IMR-90 (cell line): ENCODE results near the gene VPS41. TPM values are rescaled to one million over a fixed set of nuclear protein-coding genes. Genes with fewer than 3 reads are reported as not detected.

Source experiments
- ATAC-seq: fragments of 200-7000 bp; cut with Tn5 transposase; 2 replicates; pipeline ENCODE4 v1.9.1; 2020; ENCODE audit warnings: low read depth, mild to moderate bottlenecking, moderate library complexity
- BruUV-seq: library from RNA; stranded (reverse); fragments of 400-500 nt; replicated peaks from 2 replicates; lab custom pipeline; 2021; lab: Mats Ljungman, UMichigan
- CTCF ChIA-PET: fragments of 300-600 bp; formaldehyde crosslinking; extraction: SDS; loops from one replicate; lab custom pipeline; 2021; ENCODE audit warnings: antibody characterized with exemption; lab: Yijun Ruan, JAX
- POLR2A ChIA-PET: fragments of 300-600 bp; sonication (Branson Sonifier 250); formaldehyde crosslinking; loops from one replicate; lab custom pipeline; 2022; ENCODE audit warnings: antibody characterized with exemption; ENCODE audit not compliant: unreplicated experiment; lab: Charles Lee
- DNase-seq: peaks from one replicate; pipeline ENCODE4 v3.0.0; 2013
- H2AFZ ChIP-seq: replicated peaks from 2 replicates; pipeline ENCODE3; 2013; ENCODE audit warnings: low read length, mild to moderate bottlenecking; ENCODE audit not compliant: poor library complexity
- H2AK5ac ChIP-seq: 2 replicates; pipeline ENCODE4 v1.6.1; 2013; ENCODE audit warnings: low read depth, low read length, inconsistent platforms
- H2AK9ac ChIP-seq: replicated peaks from 2 replicates; pipeline ENCODE3; 2013; ENCODE audit warnings: mild to moderate bottlenecking, low read depth, low read length, moderate library complexity; ENCODE audit not compliant: poor library complexity
- H2BK120ac ChIP-seq: 2 replicates; pipeline ENCODE4 v1.6.1; 2013; ENCODE audit warnings: low read depth, low read length, inconsistent platforms
- H2BK15ac ChIP-seq: 3 replicates; pipeline ENCODE4 v1.6.1; 2013; ENCODE audit warnings: low read depth, low read length, inconsistent platforms
- H2BK20ac ChIP-seq: 2 replicates; pipeline ENCODE4 v1.6.1; 2013; ENCODE audit warnings: low read depth, mild to moderate bottlenecking, inconsistent platforms, low read length, moderate library complexity
- H2BK5ac ChIP-seq: 2 replicates; pipeline ENCODE4 v1.6.1; 2013; ENCODE audit warnings: mild to moderate bottlenecking, low read depth, low read length, inconsistent platforms; ENCODE audit not compliant: poor library complexity, severe bottlenecking
- H3K14ac ChIP-seq: replicated peaks from 2 replicates; pipeline ENCODE4 v1.6.1; 2013; ENCODE audit warnings: low read depth, low read length, inconsistent platforms
- H3K18ac ChIP-seq: 2 replicates; pipeline ENCODE4 v1.6.1; 2013; ENCODE audit warnings: low read depth, low read length, control low read depth
- H3K23ac ChIP-seq: 2 replicates; pipeline ENCODE4 v1.6.1; 2013; ENCODE audit warnings: low read depth, low read length, inconsistent platforms
- H3K27ac ChIP-seq: 2 replicates; pipeline ENCODE4 v1.5.1; 2013; ENCODE audit warnings: mild to moderate bottlenecking, control low read depth, low read length; ENCODE audit not compliant: insufficient read depth
- H3K27me3 ChIP-seq: 2 replicates; pipeline ENCODE4 v1.6.1; 2013; ENCODE audit warnings: low read length; ENCODE audit not compliant: control insufficient read depth, insufficient read depth
- H3K36me3 ChIP-seq: 2 replicates; pipeline ENCODE4 v1.6.1; 2013; ENCODE audit warnings: low read length, mixed read lengths; ENCODE audit not compliant: control insufficient read depth, insufficient read depth
- H3K4ac ChIP-seq: 2 replicates; pipeline ENCODE4 v1.6.1; 2013; ENCODE audit warnings: low read depth, low read length, inconsistent platforms
- H3K4me1 ChIP-seq: 2 replicates; pipeline ENCODE4 v1.6.1; 2013; ENCODE audit warnings: low read length, mixed read lengths; ENCODE audit not compliant: control insufficient read depth, insufficient read depth
- H3K4me2 ChIP-seq: 2 replicates; pipeline ENCODE4 v1.6.1; 2013; ENCODE audit warnings: low read depth, mild to moderate bottlenecking, control low read depth, low read length, moderate library complexity
- H3K4me3 ChIP-seq: 2 replicates; pipeline ENCODE4 v1.5.1; 2013; ENCODE audit warnings: low read depth, mild to moderate bottlenecking, control low read depth, low read length, moderate library complexity; ENCODE audit not compliant: insufficient read depth
- H3K56ac ChIP-seq: 2 replicates; pipeline ENCODE4 v1.6.1; 2013; ENCODE audit warnings: low read length, inconsistent platforms; ENCODE audit not compliant: insufficient read depth; ENCODE audit errors: extremely low read depth
- H3K79me1 ChIP-seq, 2 experiments: 2 replicates each; pipeline ENCODE4 v1.6.1; 2013; ENCODE audit warnings: low read length in 2 of 2, inconsistent platforms in 1 of 2, low read depth in 1 of 2
- H3K9ac ChIP-seq: 2 replicates; pipeline ENCODE4 v1.6.1; 2013; ENCODE audit warnings: low read depth, low read length, control low read depth
- H3K9me1 ChIP-seq: 2 replicates; pipeline ENCODE4 v1.6.1; 2013; ENCODE audit warnings: low read length, inconsistent platforms; ENCODE audit not compliant: insufficient read depth
- H3K9me3 ChIP-seq: 2 replicates; pipeline ENCODE4 v1.6.1; 2013; ENCODE audit warnings: low read length; ENCODE audit not compliant: control insufficient read depth, insufficient read depth
- H4K20me1 ChIP-seq: 2 replicates; pipeline ENCODE4 v1.6.1; 2013; ENCODE audit warnings: low read length, inconsistent platforms; ENCODE audit not compliant: insufficient read depth
- H4K5ac ChIP-seq: 2 replicates; pipeline ENCODE4 v1.6.1; 2013; ENCODE audit warnings: mild to moderate bottlenecking, low read depth, low read length, control low read depth
- H4K8ac ChIP-seq, 2 experiments: 2 replicates each; pipeline ENCODE4 v1.6.1; 2013; ENCODE audit warnings: low read depth in 2 of 2, low read length in 2 of 2, control low read depth in 1 of 2, inconsistent platforms in 1 of 2
- H4K91ac ChIP-seq: 2 replicates; pipeline ENCODE4 v1.6.1; 2013; ENCODE audit warnings: low read depth, low read length, inconsistent platforms; ENCODE audit not compliant: insufficient read depth
- BHLHE40 ChIP-seq: fragments of 150-350 bp; IDR thresholded peaks from 2 replicates; pipeline ENCODE4 v1.6.1; 2016; ENCODE audit warnings: mild to moderate bottlenecking, low read depth, low read length
- CEBPB ChIP-seq: IDR thresholded peaks from 2 replicates; pipeline ENCODE4 v1.6.1; 2012; ENCODE audit warnings: low read depth, low read length, improper control_type of control experiment
- CHD1 ChIP-seq: IDR thresholded peaks from 2 replicates; pipeline ENCODE4 v1.6.1; 2012; ENCODE audit warnings: low read depth, low read length, improper control_type of control experiment
- FOS ChIP-seq: fragments of 150-350 bp; IDR thresholded peaks from 2 replicates; pipeline ENCODE4 v1.6.1; 2016; ENCODE audit warnings: low read depth, low read length
- MAFK ChIP-seq: IDR thresholded peaks from 2 replicates; pipeline ENCODE4 v1.6.1; 2012; ENCODE audit warnings: low read depth, low read length, improper control_type of control experiment
- MAZ ChIP-seq: IDR thresholded peaks from 2 replicates; pipeline ENCODE4 v1.6.1; 2012; ENCODE audit warnings: low read depth, mild to moderate bottlenecking, low read length, improper control_type of control experiment, moderate library complexity, borderline replicate concordance
- MXI1 ChIP-seq: IDR thresholded peaks from 2 replicates; pipeline ENCODE4 v1.6.1; 2012; ENCODE audit warnings: low read depth, mild to moderate bottlenecking, low read length, moderate library complexity, borderline replicate concordance
- NFE2L2 ChIP-seq: fragments of 150-350 bp; IDR thresholded peaks from 2 replicates; pipeline ENCODE4 v1.6.1; 2016; ENCODE audit warnings: low read depth, mild to moderate bottlenecking, low read length
- POLR2A ChIP-seq: IDR thresholded peaks from 2 replicates; pipeline ENCODE4 v1.6.1; 2012; ENCODE audit warnings: mild to moderate bottlenecking, low read depth, low read length
- RAD21 ChIP-seq: IDR thresholded peaks from 2 replicates; pipeline ENCODE4 v1.6.1; 2012; ENCODE audit warnings: low read length, improper control_type of control experiment
- RCOR1 ChIP-seq: IDR thresholded peaks from 2 replicates; pipeline ENCODE4 v1.6.1; 2012; ENCODE audit warnings: mild to moderate bottlenecking, low read length, improper control_type of control experiment; ENCODE audit not compliant: insufficient replicate concordance
- RFX5 ChIP-seq: IDR thresholded peaks from 2 replicates; pipeline ENCODE4 v1.8.0; 2012; ENCODE audit warnings: low read depth, mild to moderate bottlenecking, low read length, moderate library complexity
- SMC3 ChIP-seq: fragments of 150-350 bp; IDR thresholded peaks from 2 replicates; pipeline ENCODE4 v1.6.1; 2016; ENCODE audit warnings: low read depth, mild to moderate bottlenecking, antibody characterized with exemption, low read length, moderate library complexity
- WGBS, 2 experiments: methylation state at CpG; one replicate each; pipeline versions ENCODE4 v1.1.5 to v1.1.7; 2013; ENCODE audit warnings: missing lambda C conversion rate in 2 of 2; ENCODE audit not compliant: insufficient read length in 1 of 2; ENCODE audit errors: extremely low coverage in 2 of 2; 5-methylcytosine and 5-hydroxymethylcytosine counted together
- dilution Hi-C: fragments of 300-500 bp; cut with HindIII; formaldehyde crosslinking; loops from one replicate; pipeline ENCODE4 v1.14.3; 2018; ENCODE audit warnings: low sequenced_read_pairs; ENCODE audit not compliant: unreplicated experiment
- in situ Hi-C: fragments of 300-500 bp; cut with MboI; formaldehyde crosslinking; loops from 3 replicates; pipeline ENCODE4 v1.14.3; 2019; ENCODE audit warnings: low sequenced_read_pairs, inconsistent platforms, mixed read lengths
- intact Hi-C: fragments of 100-400 bp; cut with micrococcal nuclease; formaldehyde crosslinking; loops from 2 replicates; pipeline ENCODE4 v1.10.0; 2022
- polyA plus RNA-seq, 3 experiments: library from polyadenylated mRNA; depleted of rRNA; stranded (reverse); fragments of >200 nt; gene quantifications; 2 replicates each; pipeline ENCODE4 v1.2.3, GENCODE V29; 2012; ENCODE audit warnings: low replicate concordance in 1 of 3
- total RNA-seq: library from RNA; depleted of rRNA; stranded (reverse); fragments of >200 nt; gene quantifications from 2 replicates; pipeline ENCODE4 v1.2.3, GENCODE V29; 2012
- TF ChIP-seq, protein P1 (sequence below): fragments of 150-350 bp; IDR thresholded peaks from 2 replicates; pipeline ENCODE4 v1.6.1; 2017; ENCODE audit warnings: mild to moderate bottlenecking, antibody characterized with exemption, low read length, low read depth
- TF ChIP-seq, protein P2 (sequence below): conservative IDR thresholded peaks from 2 replicates; pipeline ENCODE4 v1.5.1; 2012; ENCODE audit warnings: mild to moderate bottlenecking, low read depth, low read length, improper control_type of control experiment
- TF ChIP-seq, protein P3 (sequence below): fragments of 150-350 bp; IDR thresholded peaks from 2 replicates; pipeline ENCODE4 v1.6.1; 2016; ENCODE audit warnings: low read depth, mild to moderate bottlenecking, low read length, moderate library complexity, borderline replicate concordance

VPS41 gene
- total and polyA plus RNA-seq, 2 of the 4 experiments (the other 2 are of a cell fraction), result 16.0 to 28.0 TPM

DNA sequence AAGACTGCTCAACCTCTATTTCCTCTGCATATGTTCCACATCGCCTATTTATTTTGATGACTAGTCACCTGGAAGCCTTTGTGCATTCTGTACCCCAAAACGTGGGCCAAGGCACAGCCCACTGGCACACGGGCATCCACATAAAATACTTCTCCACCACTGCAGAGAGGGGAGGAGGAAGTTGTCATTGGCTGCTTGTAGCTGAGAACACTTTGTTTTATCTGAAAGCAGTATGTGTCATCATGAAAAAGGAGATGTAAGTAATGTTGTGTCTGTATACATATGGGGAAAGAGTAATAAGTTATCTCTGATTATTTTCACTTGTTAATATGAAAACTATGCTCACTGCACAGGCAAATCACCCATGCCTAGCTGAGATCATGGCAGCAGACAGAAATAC lies 229.6 kb downstream of the VPS41 start:
- H3K4me1 ChIP-seq, result peaks cover 4% of the 10 kb centered on the region; the same call in 1 of the 2 replicates
- no peaks in the 10 kb centered on the region for H3K9me3 ChIP-seq
- H3K56ac ChIP-seq, result no peak overlapping the region
- H3K14ac ChIP-seq, result no peak overlapping the region
- H3K36me3 ChIP-seq, result no peaks in the 10 kb centered on the region
- ChIA-PET POLR2A (no interaction called here), CTCF (no interaction called here)
- H3K79me1 ChIP-seq, result no peaks in the 10 kb centered on the region
- no peak overlapping the region for H3K4me3 ChIP-seq
- H2BK120ac ChIP-seq, result no peak overlapping the region
- H2BK5ac ChIP-seq, result no peak overlapping the region
- TF ChIP-seq NFE2L2 (no peak), RCOR1 (no peak), POLR2A (no peak), MXI1 (no peak), SMC3 (no peak), CEBPB (no peak), CHD1 (no peak), RAD21 (no peak), MAZ (no peak), RFX5 (no peak), FOS (no peak), BHLHE40 (no peak), MAFK (no peak)
- TF ChIP-seq, protein P1, sequence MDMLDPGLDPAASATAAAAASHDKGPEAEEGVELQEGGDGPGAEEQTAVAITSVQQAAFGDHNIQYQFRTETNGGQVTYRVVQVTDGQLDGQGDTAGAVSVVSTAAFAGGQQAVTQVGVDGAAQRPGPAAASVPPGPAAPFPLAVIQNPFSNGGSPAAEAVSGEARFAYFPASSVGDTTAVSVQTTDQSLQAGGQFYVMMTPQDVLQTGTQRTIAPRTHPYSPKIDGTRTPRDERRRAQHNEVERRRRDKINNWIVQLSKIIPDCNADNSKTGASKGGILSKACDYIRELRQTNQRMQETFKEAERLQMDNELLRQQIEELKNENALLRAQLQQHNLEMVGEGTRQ, result no peak
- TF ChIP-seq, protein P2, sequence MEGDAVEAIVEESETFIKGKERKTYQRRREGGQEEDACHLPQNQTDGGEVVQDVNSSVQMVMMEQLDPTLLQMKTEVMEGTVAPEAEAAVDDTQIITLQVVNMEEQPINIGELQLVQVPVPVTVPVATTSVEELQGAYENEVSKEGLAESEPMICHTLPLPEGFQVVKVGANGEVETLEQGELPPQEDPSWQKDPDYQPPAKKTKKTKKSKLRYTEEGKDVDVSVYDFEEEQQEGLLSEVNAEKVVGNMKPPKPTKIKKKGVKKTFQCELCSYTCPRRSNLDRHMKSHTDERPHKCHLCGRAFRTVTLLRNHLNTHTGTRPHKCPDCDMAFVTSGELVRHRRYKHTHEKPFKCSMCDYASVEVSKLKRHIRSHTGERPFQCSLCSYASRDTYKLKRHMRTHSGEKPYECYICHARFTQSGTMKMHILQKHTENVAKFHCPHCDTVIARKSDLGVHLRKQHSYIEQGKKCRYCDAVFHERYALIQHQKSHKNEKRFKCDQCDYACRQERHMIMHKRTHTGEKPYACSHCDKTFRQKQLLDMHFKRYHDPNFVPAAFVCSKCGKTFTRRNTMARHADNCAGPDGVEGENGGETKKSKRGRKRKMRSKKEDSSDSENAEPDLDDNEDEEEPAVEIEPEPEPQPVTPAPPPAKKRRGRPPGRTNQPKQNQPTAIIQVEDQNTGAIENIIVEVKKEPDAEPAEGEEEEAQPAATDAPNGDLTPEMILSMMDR, result no peak
- TF ChIP-seq, protein P3, sequence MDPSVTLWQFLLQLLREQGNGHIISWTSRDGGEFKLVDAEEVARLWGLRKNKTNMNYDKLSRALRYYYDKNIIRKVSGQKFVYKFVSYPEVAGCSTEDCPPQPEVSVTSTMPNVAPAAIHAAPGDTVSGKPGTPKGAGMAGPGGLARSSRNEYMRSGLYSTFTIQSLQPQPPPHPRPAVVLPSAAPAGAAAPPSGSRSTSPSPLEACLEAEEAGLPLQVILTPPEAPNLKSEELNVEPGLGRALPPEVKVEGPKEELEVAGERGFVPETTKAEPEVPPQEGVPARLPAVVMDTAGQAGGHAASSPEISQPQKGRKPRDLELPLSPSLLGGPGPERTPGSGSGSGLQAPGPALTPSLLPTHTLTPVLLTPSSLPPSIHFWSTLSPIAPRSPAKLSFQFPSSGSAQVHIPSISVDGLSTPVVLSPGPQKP, result no peak
- H3K4ac ChIP-seq, result no peak overlapping the region
- no peak overlapping the region for H3K9ac ChIP-seq
- no peak overlapping the region for H2AK5ac ChIP-seq
- H3K27me3 ChIP-seq, result no peaks in the 10 kb centered on the region; the same call in 1 of the 2 replicates
- WGBS, 2 experiments, result no CpG with 5 or more reads among the region's 3 CpGs
- H2AFZ ChIP-seq, result no peak overlapping the region
- H2AK9ac ChIP-seq, result no peak overlapping the region
- peak; percentile 43 for DNase-seq
- H2BK20ac ChIP-seq, result no peak overlapping the region
- no peak overlapping the region for H3K18ac ChIP-seq
- H4K91ac ChIP-seq, result no peak overlapping the region
- intact Hi-C loops (no loop called here), in situ Hi-C loops (no loop called here), dilution Hi-C loops (no loop called here)
- no peak overlapping the region for H3K27ac ChIP-seq
- no TSS peak for BruUV-seq
- H4K20me1 ChIP-seq, result no peaks in the 10 kb centered on the region
- ATAC-seq, result peak; percentile 67
- no peak overlapping the region for H3K4me2 ChIP-seq
- H3K9me1 ChIP-seq, result no peaks in the 10 kb centered on the region
- H3K23ac ChIP-seq, result no peak overlapping the region
- no peak overlapping the region for H4K5ac ChIP-seq
- no peak overlapping the region for H2BK15ac ChIP-seq
- H4K8ac ChIP-seq, result no peak overlapping the region
